Measurements from ENCODE around the gene GPC1. TPM values are rescaled to one million over a fixed set of nuclear protein-coding genes. Genes with fewer than 3 reads are reported as not detected.

The GPC1 gene
- polyA plus RNA-seq, 1 donor, result 16.3 TPM

GRCh38 chr2:240413813-240414429, 21.5 kb upstream of the GPC1 start:
- no peaks in the 10 kb centered on the region for H3K36me3 ChIP-seq (ENCODE audit: control insufficient read depth, insufficient read depth, low read length)
- no peaks in the 10 kb centered on the region for H3K9me3 ChIP-seq (ENCODE audit: control insufficient read depth, low read depth, low read length)
- no peak overlapping the region for H3K4me3 ChIP-seq (ENCODE audit: low read length)
- no peaks in the 10 kb centered on the region for H3K27me3 ChIP-seq (ENCODE audit: control insufficient read depth, insufficient read depth, low read length)
- no peak for DNase-seq
- H3K4me1 ChIP-seq (ENCODE audit: control insufficient read depth, insufficient read depth, low read length), result no peaks in the 10 kb centered on the region
- H3K27ac ChIP-seq (ENCODE audit: low read length), result no peak overlapping the region
- WGBS (ENCODE audit: insufficient coverage, low lambda C conversion rate), result no CpG with 5 or more reads among the region's 4 CpGs

DNA sequence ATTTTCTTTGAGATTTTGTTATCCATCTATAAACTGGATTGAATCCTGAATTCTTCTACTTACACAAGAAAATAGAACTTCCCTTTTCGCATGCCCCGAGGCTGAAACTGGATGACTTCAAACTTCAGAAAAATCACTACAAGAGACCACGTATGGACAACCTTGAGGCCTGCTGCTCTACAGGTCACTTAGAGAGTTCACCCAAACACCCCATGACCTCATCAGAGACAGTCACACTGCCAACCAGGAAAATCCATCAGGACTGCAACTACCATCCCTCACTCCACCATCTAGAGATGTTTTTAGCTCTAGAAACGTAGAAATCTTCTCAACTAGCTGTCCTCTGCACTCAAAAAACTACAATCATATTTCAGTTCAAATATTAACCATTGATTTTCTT, 18.6 kb upstream of the GPC1 start:
- WGBS (ENCODE audit: insufficient coverage, low lambda C conversion rate), result 44% methylated on average over 1 of the region's 4 CpGs
- H3K4me1 ChIP-seq (ENCODE audit: control insufficient read depth, insufficient read depth, low read length), result no peaks in the 10 kb centered on the region
- peaks cover 12% of the 10 kb centered on the region for H3K9me3 ChIP-seq (ENCODE audit: control insufficient read depth, low read depth, low read length)
- DNase-seq, result no peak
- no peak overlapping the region for H3K4me3 ChIP-seq (ENCODE audit: low read length)
- H3K27me3 ChIP-seq (ENCODE audit: control insufficient read depth, insufficient read depth, low read length), result no peaks in the 10 kb centered on the region
- H3K27ac ChIP-seq (ENCODE audit: low read length), result no peak overlapping the region
- H3K36me3 ChIP-seq (ENCODE audit: control insufficient read depth, insufficient read depth, low read length), result no peaks in the 10 kb centered on the region

DNA sequence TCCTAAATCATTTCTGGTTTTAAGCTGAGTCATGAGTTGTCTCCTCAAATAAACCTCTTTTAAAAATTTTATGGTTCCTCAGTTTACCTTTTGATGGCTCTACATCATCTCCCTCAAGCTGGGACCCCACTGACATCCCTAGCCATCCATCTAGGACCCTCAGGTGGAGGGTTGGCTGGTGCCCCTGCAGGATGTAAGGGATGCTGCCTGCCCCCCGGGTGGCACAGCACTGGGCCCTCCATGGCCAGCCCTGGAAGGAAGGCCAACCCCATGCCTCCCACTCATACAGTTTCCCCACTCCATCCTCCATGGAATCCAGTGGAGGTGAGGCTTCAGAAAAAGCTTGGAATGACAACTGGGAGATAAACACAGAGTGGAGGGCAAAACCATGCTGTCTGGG, 17.2 kb upstream of the GPC1 start:
- H3K36me3 ChIP-seq (ENCODE audit: control insufficient read depth, insufficient read depth, low read length), result no peaks in the 10 kb centered on the region
- H3K27ac ChIP-seq (ENCODE audit: low read length), result no peak overlapping the region
- H3K4me3 ChIP-seq (ENCODE audit: low read length), result no peak overlapping the region
- peaks cover 12% of the 10 kb centered on the region for H3K9me3 ChIP-seq (ENCODE audit: control insufficient read depth, low read depth, low read length)
- DNase-seq, result no peak
- H3K27me3 ChIP-seq (ENCODE audit: control insufficient read depth, insufficient read depth, low read length), result no peaks in the 10 kb centered on the region
- H3K4me1 ChIP-seq (ENCODE audit: control insufficient read depth, insufficient read depth, low read length), result no peaks in the 10 kb centered on the region
- no CpG with 5 or more reads among the region's 1 CpG for WGBS (ENCODE audit: insufficient coverage, low lambda C conversion rate)

DNA sequence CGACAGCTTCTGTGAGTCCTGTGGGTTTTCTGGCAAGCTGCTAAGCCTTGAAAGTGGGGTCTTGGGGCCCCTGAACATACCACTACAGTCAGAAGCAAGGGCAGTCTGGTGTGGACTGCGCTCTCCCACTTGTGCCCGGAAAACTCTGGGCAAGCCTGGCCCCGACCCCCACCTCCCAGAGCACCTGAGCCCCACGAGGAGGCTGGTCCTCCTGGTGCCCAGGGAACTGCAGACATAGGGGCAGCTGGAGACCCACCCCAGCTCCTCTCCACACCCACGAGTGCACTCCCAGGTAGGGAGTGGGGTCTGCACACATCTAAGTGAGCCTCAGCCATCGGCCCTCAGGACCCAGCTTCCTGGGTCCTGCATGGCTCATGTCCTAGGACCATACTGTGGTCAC, 16.2 kb upstream of the GPC1 start:
- H3K4me1 ChIP-seq (ENCODE audit: control insufficient read depth, insufficient read depth, low read length), result no peaks in the 10 kb centered on the region
- H3K9me3 ChIP-seq (ENCODE audit: control insufficient read depth, low read depth, low read length), result peaks cover 12% of the 10 kb centered on the region
- no peaks in the 10 kb centered on the region for H3K36me3 ChIP-seq (ENCODE audit: control insufficient read depth, insufficient read depth, low read length)
- H3K27me3 ChIP-seq (ENCODE audit: control insufficient read depth, insufficient read depth, low read length), result no peaks in the 10 kb centered on the region
- H3K27ac ChIP-seq (ENCODE audit: low read length), result no peak overlapping the region
- no peak overlapping the region for H3K4me3 ChIP-seq (ENCODE audit: low read length)
- DNase-seq, result no peak
- WGBS (ENCODE audit: insufficient coverage, low lambda C conversion rate), result no CpG with 5 or more reads among the region's 7 CpGs

GRCh38 chr2:240419723-240420122, 15.7 kb upstream of the GPC1 start:
- peaks cover 12% of the 10 kb centered on the region for H3K9me3 ChIP-seq (ENCODE audit: control insufficient read depth, low read depth, low read length)
- WGBS (ENCODE audit: insufficient coverage, low lambda C conversion rate), result no CpG with 5 or more reads among the region's 2 CpGs
- H3K4me3 ChIP-seq (ENCODE audit: low read length), result no peak overlapping the region
- no peaks in the 10 kb centered on the region for H3K4me1 ChIP-seq (ENCODE audit: control insufficient read depth, insufficient read depth, low read length)
- H3K27ac ChIP-seq (ENCODE audit: low read length), result no peak overlapping the region
- no peaks in the 10 kb centered on the region for H3K36me3 ChIP-seq (ENCODE audit: control insufficient read depth, insufficient read depth, low read length)
- H3K27me3 ChIP-seq (ENCODE audit: control insufficient read depth, insufficient read depth, low read length), result no peaks in the 10 kb centered on the region
- no peak for DNase-seq

GRCh38 chr2:240420206-240421104, 15.0 kb upstream of the GPC1 start:
- Histone ChIP-seq H3K4me3 (ENCODE audit: low read length) (no peak overlapping the region), H3K9me3 (ENCODE audit: control insufficient read depth, low read depth, low read length) (peaks cover 16% of the 10 kb centered on the region), H3K27me3 (ENCODE audit: control insufficient read depth, insufficient read depth, low read length) (no peaks in the 10 kb centered on the region), H3K36me3 (ENCODE audit: control insufficient read depth, insufficient read depth, low read length) (no peaks in the 10 kb centered on the region), H3K4me1 (ENCODE audit: control insufficient read depth, insufficient read depth, low read length) (no peaks in the 10 kb centered on the region), H3K27ac (ENCODE audit: low read length) (no peak overlapping the region)
- WGBS (ENCODE audit: insufficient coverage, low lambda C conversion rate), result no CpG with 5 or more reads among the region's 18 CpGs
- no peak for DNase-seq

- no CpG with 5 or more reads among the region's 3 CpGs for WGBS (ENCODE audit: insufficient coverage, low lambda C conversion rate)
- H3K9me3 ChIP-seq (ENCODE audit: control insufficient read depth, low read depth, low read length), result peaks cover 16% of the 10 kb centered on the region
- H3K27me3 ChIP-seq (ENCODE audit: control insufficient read depth, insufficient read depth, low read length), result no peaks in the 10 kb centered on the region
- no peak for DNase-seq
- no peaks in the 10 kb centered on the region for H3K36me3 ChIP-seq (ENCODE audit: control insufficient read depth, insufficient read depth, low read length)
- no peak overlapping the region for H3K27ac ChIP-seq (ENCODE audit: low read length)
- H3K4me1 ChIP-seq (ENCODE audit: control insufficient read depth, insufficient read depth, low read length), result no peaks in the 10 kb centered on the region
- no peak overlapping the region for H3K4me3 ChIP-seq (ENCODE audit: low read length)
Observed at GRCh38 chr2:240421381-240421780, 14.1 kb upstream of the GPC1 start.

GRCh38 chr2:240422658-240423329, 12.7 kb upstream of the GPC1 start:
- Histone ChIP-seq H3K36me3 (ENCODE audit: control insufficient read depth, insufficient read depth, low read length) (no peaks in the 10 kb centered on the region), H3K27ac (ENCODE audit: low read length) (no peak overlapping the region), H3K9me3 (ENCODE audit: control insufficient read depth, low read depth, low read length) (peaks cover 16% of the 10 kb centered on the region), H3K27me3 (ENCODE audit: control insufficient read depth, insufficient read depth, low read length) (no peaks in the 10 kb centered on the region), H3K4me1 (ENCODE audit: control insufficient read depth, insufficient read depth, low read length) (no peaks in the 10 kb centered on the region), H3K4me3 (ENCODE audit: low read length) (no peak overlapping the region)
- WGBS (ENCODE audit: insufficient coverage, low lambda C conversion rate), result 57% methylated on average over 1 of the region's 6 CpGs
- DNase-seq, result no peak

DNA sequence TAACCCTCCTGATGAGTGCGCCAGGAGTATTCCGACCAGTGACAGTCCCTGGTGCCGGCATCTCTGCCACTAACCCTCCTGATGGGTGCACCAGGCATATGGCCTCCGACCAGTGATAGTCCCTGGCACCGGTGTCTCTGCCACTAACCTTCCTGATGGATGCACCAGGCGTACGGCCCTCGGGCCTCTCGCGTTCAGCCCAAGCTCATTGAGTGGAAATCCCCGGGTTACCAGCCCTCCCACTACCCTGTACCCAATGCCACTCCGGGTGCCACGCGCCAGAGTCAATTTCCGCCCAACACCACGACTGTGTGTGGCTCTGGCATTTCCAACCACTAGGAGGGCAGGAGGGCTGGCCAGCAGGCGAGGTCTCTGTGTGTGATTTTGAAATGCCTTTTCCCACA, 11.7 kb upstream of the GPC1 start:
- H3K4me3 ChIP-seq (ENCODE audit: low read length), result no peak overlapping the region
- whole genome bisulfite sequencing (ENCODE audit: insufficient coverage, low lambda C conversion rate), result no CpG with 5 or more reads among the region's 17 CpGs
- no peak for DNase-seq

GRCh38 chr2:240424341-240425235, 10.9 kb upstream of the GPC1 start:
- no peak for DNase-seq
- WGBS (ENCODE audit: insufficient coverage, low lambda C conversion rate), result no CpG with 5 or more reads among the region's 29 CpGs
- Histone ChIP-seq H3K9me3 (ENCODE audit: control insufficient read depth, low read depth, low read length) (peaks cover 15% of the 10 kb centered on the region), H3K27ac (ENCODE audit: low read length) (no peak overlapping the region), H3K36me3 (ENCODE audit: control insufficient read depth, insufficient read depth, low read length) (no peaks in the 10 kb centered on the region), H3K4me3 (ENCODE audit: low read length) (no peak overlapping the region), H3K27me3 (ENCODE audit: control insufficient read depth, insufficient read depth, low read length) (no peaks in the 10 kb centered on the region), H3K4me1 (ENCODE audit: control insufficient read depth, insufficient read depth, low read length) (no peaks in the 10 kb centered on the region)

More for the DNA sequence above, 11.7 kb upstream of the GPC1 start:
- Histone ChIP-seq H3K4me1 (ENCODE audit: control insufficient read depth, insufficient read depth, low read length) (no peaks in the 10 kb centered on the region), H3K36me3 (ENCODE audit: control insufficient read depth, insufficient read depth, low read length) (no peaks in the 10 kb centered on the region), H3K27ac (ENCODE audit: low read length) (no peak overlapping the region), H3K27me3 (ENCODE audit: control insufficient read depth, insufficient read depth, low read length) (no peaks in the 10 kb centered on the region), H3K9me3 (ENCODE audit: control insufficient read depth, low read depth, low read length) (peaks cover 16% of the 10 kb centered on the region)

Measured in large intestine (tissue), 3 donors.